BJ (cell line): ENCODE data around the gene YWHAQ. TPM values are rescaled to one million over a fixed set of nuclear protein-coding genes. Genes with fewer than 3 reads are reported as not detected.

Experiments
- CTCF ChIA-PET: fragments of 350-600 bp; formaldehyde crosslinking; extraction: SDS; loops from one replicate; lab custom pipeline; 2021; ENCODE audit warnings: antibody characterized with exemption, inconsistent platforms; lab: Yijun Ruan, JAX
- POLR2A ChIA-PET: fragments of 300-600 bp; sonication (Branson Sonifier 250); formaldehyde crosslinking; extraction: SDS; loops from one replicate; lab custom pipeline; 2021; ENCODE audit warnings: antibody characterized with exemption; lab: Charles Lee
- DNase-seq: peaks from one replicate; pipeline ENCODE4 v3.0.0-alpha.2; 2011; ENCODE audit warnings: low read depth
- H3K27me3 ChIP-seq: 2 replicates; pipeline ENCODE4 v1.6.0; 2011; ENCODE audit warnings: low read length; ENCODE audit not compliant: control insufficient read depth, insufficient read depth
- H3K36me3 ChIP-seq: 2 replicates; pipeline ENCODE4 v1.5.1; 2011; ENCODE audit warnings: low read length; ENCODE audit not compliant: control insufficient read depth, insufficient read depth
- H3K4me3 ChIP-seq: 2 replicates; pipeline ENCODE4 v1.5.1; 2011; ENCODE audit warnings: low read depth, mild to moderate bottlenecking, control low read depth, low read length
- CTCF ChIP-seq: IDR thresholded peaks from 2 replicates; pipeline ENCODE4 v1.5.1; 2011; ENCODE audit warnings: low read depth, mild to moderate bottlenecking, control low read depth, inconsistent platforms, low read length, moderate library complexity; ENCODE audit not compliant: insufficient read depth
- polyA plus RNA-seq: library from polyadenylated mRNA; depleted of rRNA; stranded (reverse); fragments of >200 nt; gene quantifications from 2 replicates; pipeline ENCODE4 v1.2.3, GENCODE V29; 2011

YWHAQ gene
- polyA plus RNA-seq, 1 experiment: 235 TPM

- Histone ChIP-seq H3K27me3 (no peaks in the 10 kb centered on the region), H3K36me3 (no peaks in the 10 kb centered on the region), H3K4me3 (no peak overlapping the region)
- TF ChIP-seq CTCF: no peak
- POLR2A ChIA-PET: no interaction called here
- DNase-seq: no peak
- CTCF ChIA-PET: interaction anchor here (0.6 kb wide), 1 partner anchor 132 kb away, joined by 3 read pairs; no protein-coding TSS in a partner anchor
Observed at GRCh38 chr2:9657731-9658130, 26.9 kb upstream of the YWHAQ start.

- H3K36me3 ChIP-seq: no peaks in the 10 kb centered on the region
- no peak overlapping the region for H3K4me3 ChIP-seq
- CTCF ChIA-PET: interaction anchor here (0.6 to 0.8 kb wide), 2 partner anchors 132 to 327 kb away, joined by 3 read pairs; no protein-coding TSS in a partner anchor
- POLR2A ChIA-PET: no interaction called here
- no peaks in the 10 kb centered on the region for H3K27me3 ChIP-seq
- TF ChIP-seq CTCF: no peak
- DNase-seq: no peak
Observed at GRCh38 chr2:9657083-9657482, 26.3 kb upstream of the YWHAQ start.

GRCh38 chr2:9656270-9656766, 25.5 kb upstream of the YWHAQ start:
- no peaks in the 10 kb centered on the region for H3K27me3 ChIP-seq
- DNase-seq: peak; percentile 81
- H3K36me3 ChIP-seq: no peaks in the 10 kb centered on the region
- ChIA-PET CTCF (no interaction called here), POLR2A (no interaction called here)
- no peak for TF ChIP-seq CTCF
- no peak overlapping the region for H3K4me3 ChIP-seq

- H3K36me3 ChIP-seq: no peaks in the 10 kb centered on the region
- no peak for TF ChIP-seq CTCF
- ChIA-PET POLR2A (interaction anchor here (0.5 to 1.0 kb wide), 2 partner anchors 10 to 25 kb away, joined by 3 to 4 read pairs; partner anchors contain the start of gene YWHAQ), CTCF (interaction anchor here (1.0 kb wide), 1 partner anchor 19 kb away, joined by 3 read pairs; no protein-coding TSS in a partner anchor)
- no peaks in the 10 kb centered on the region for H3K27me3 ChIP-seq
- H3K4me3 ChIP-seq: no peak overlapping the region
- peak; percentile 56 for DNase-seq
Observed at GRCh38 chr2:9655441-9656269, 24.9 kb upstream of the YWHAQ start.

GRCh38 chr2:9654452-9655100, 23.8 kb upstream of the YWHAQ start:
- Histone ChIP-seq H3K27me3 (no peaks in the 10 kb centered on the region), H3K4me3 (no peak overlapping the region), H3K36me3 (no peaks in the 10 kb centered on the region)
- CTCF ChIA-PET: interaction anchor here (0.6 to 1.0 kb wide), 2 partner anchors 18 to 46 kb away, joined by 3 read pairs; no protein-coding TSS in a partner anchor
- DNase-seq: no peak
- POLR2A ChIA-PET: no interaction called here
- TF ChIP-seq CTCF: no peak
